Cerebellar cortex (tissue), 1 donor: Measurements from ENCODE around the gene CPED1.

Experiments used
- DNase-seq: peaks from one replicate; pipeline ENCODE4 v3.0.0-alpha.2; 2015; ENCODE audit warnings: low spot score

Gene CPED1

GRCh38 chr7:121259826-121260225 lies 271.3 kb downstream of the CPED1 start:
- DNase-seq, result no peak

GRCh38 chr7:121261207-121261884 lies 272.8 kb downstream of the CPED1 start:
- no peak for DNase-seq

GRCh38 chr7:121262221-121262620 lies 273.7 kb downstream of the CPED1 start:
- DNase-seq, result no peak

DNA sequence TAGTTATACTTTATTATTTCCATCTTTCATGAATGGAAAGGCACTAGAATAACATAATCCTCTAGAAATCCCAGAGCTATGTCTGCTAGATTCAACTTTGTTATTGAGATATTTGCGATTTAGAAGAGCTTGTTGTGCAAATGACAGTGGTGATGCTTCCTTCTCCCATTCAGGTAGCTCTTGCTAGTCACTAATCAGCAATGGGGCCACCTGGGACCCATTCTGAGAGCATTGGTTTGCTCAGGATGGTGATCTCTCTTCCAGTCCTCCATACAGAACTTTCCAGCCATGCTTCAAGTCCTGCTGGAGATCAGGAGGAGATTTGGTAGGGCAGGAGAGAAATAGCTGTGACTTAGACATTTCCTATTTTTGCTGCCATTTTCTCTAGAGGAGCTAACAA lies 274.5 kb downstream of the CPED1 start:
- DNase-seq, result no peak

- DNase-seq, result no peak
These were observed 277.9 kb downstream of the CPED1 start for GRCh38 chr7:121266307-121266894.

DNA sequence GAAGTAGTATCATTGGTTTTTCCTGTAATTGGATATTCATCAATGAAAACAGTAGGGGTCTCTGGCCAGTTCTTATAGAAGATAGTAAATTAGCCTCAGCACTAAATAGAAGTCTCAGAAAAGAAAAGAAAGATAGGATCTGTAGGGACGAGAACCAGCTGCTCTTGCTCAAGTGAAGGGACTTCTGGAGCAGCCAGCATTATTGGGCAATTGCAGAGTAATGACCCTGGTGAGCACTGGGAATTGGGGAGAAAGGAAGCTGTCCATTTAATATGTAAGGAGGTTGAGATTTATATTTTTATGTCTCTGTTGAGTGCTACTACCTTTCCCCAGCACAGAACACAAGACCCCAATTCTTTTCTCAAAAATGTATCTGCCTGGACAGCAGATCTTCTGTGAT lies 279.1 kb downstream of the CPED1 start:
- DNase-seq, result no peak

DNA sequence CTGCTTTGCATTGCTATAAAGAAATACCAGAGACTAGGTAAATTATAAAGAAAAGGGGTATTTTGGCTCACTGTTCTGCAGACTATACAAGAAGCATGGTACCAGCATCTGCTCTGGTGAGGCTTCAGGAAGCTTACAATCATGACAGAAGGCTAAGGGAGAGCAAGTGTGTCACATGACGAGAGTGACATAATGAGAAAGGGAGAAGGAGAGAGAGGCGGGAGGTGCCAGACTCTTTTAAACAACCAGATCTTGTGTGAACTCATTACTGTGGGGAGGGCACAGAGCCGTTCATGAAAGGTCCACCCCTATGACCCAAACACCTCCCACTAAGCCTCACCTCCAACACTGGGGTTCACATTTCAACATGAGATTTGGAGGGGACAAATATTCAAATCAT lies 281.3 kb downstream of the CPED1 start:
- no peak for DNase-seq

- no peak for DNase-seq
These were observed 282.6 kb downstream of the CPED1 start for GRCh38 chr7:121271098-121271497.

GRCh38 chr7:121271916-121272315 lies 283.4 kb downstream of the CPED1 start:
- no peak for DNase-seq

GRCh38 chr7:121272676-121273075 lies 284.2 kb downstream of the CPED1 start:
- no peak for DNase-seq

GRCh38 chr7:121273467-121274167 lies 285.1 kb downstream of the CPED1 start:
- no peak for DNase-seq

GRCh38 chr7:121274467-121274866 lies 286.0 kb downstream of the CPED1 start:
- no peak for DNase-seq

DNA sequence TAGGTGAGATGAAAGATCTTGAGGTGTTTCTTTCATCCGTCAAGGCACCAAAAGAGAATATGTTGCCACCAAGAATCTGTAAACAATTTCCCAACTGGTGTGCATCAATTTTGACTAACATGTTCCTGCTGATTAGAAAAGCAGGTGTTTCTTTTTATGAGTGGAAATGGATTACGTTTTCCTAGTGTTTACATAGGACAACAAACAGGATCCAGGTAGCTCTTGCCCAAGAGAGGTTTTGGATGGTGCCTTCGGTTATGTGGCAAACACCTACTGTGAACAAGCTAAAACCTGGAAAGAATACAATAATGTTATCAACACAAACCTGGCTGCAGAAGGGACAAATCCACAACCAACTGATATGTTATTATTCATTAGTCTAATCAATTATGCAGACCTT lies 286.7 kb downstream of the CPED1 start:
- DNase-seq, result no peak

GRCh38 chr7:121276313-121276712 lies 287.8 kb downstream of the CPED1 start:
- DNase-seq, result no peak

GRCh38 chr7:121278120-121279021 lies 289.9 kb downstream of the CPED1 start:
- DNase-seq, result no peak

- DNase-seq, result no peak
These were observed 290.6 kb downstream of the CPED1 start for GRCh38 chr7:121279060-121279620.

GRCh38 chr7:121279822-121280221 lies 291.3 kb downstream of the CPED1 start:
- no peak for DNase-seq

DNA sequence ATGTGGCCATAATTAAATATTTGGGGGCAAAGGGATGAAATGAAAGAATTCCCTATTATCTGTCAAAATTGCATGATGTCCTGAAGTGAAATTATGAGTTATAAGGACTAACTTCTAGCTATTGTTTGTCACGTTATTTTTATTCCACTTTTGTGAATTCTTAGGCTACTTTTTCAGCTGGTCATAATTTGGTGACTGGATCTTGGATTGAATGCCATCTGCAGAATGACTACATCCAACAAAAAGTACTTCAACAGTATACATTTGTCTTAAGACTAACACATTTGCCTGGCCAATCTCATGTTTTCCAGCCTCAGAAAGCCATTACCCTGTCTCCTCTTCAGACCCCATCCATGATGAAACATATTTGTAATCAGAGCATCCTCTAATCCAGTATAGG lies 292.1 kb downstream of the CPED1 start:
- no peak for DNase-seq

- no peak for DNase-seq
These were observed 293.6 kb downstream of the CPED1 start for GRCh38 chr7:121282129-121282528.

DNA sequence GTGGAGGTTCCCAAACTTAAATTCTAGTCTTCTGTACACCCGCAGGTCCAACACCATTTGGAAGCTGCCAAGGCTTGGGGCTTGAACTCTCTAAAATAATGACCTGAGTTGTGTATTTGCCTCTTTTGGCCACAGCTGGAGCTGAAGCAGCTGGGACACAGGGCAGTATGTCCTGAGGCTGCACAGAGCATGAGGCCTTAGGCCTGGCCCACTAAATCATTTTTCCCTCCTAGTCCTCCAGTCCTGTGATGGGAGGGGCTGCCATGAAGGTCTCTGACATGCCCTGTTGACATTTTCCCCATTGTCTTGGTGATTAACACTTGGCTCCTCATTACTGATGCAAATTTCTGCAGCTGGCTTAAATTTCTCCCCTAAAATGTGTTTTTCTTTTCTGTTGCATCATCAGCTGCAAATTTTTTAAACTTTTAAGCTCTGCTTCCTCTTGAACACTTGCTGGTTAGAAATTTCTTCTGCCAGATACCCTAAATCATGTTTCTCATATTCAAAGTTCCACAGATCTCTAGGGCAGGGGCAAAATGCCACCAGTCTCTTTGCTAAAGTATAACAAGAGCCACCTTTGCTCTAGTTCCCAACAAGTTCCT lies 296.7 kb downstream of the CPED1 start:
- DNase-seq, result no peak

DNA sequence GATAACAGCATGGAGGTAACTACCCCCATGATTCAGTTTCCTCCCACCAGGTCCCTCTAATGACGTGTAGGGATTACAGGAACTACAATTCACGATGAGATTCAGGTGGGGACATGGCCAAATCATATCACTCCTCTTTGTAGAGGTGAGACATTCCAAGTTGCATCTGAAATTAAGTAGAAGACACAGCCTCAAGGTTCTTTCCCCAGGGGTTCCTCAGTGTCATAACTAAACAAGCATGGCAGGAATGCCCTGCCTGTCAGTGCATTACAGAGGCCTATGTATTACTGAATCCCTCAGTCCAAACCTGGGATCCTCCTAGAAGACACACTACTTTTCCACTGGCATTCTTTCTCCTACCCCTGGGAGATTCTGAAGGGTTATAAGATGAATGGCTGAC lies 297.7 kb downstream of the CPED1 start:
- no peak for DNase-seq
